H1 (cell line): ENCODE results near the gene IGSF1.

Experiments used
- CTCF ChIP-seq, 3 experiments: IDR thresholded peaks; 1 replicate in 2 of 3; 2 replicates in 1 of 3; pipeline versions ENCODE4 v1.5.1 to v1.6.1; 2011; ENCODE audit warnings: low read length in 3 of 3, mild to moderate bottlenecking in 3 of 3, inconsistent platforms in 2 of 3, low read depth in 1 of 3, moderate library complexity in 1 of 3; ENCODE audit not compliant: insufficient read depth in 1 of 3; ENCODE audit errors: control extremely low read depth in 1 of 3
- EZH2 ChIP-seq: fragments of 200-600 bp; sonication (generic); IDR thresholded peaks from 2 replicates; pipeline ENCODE4 v1.7.1; 2012; ENCODE audit warnings: low read depth, mild to moderate bottlenecking, moderate library complexity, low read length, inconsistent platforms; ENCODE audit not compliant: severe bottlenecking
- JUND ChIP-seq: IDR thresholded peaks from 2 replicates; pipeline ENCODE4 v1.6.1; 2011; ENCODE audit warnings: mild to moderate bottlenecking, improper control_type of control experiment, low read length
- RAD21 ChIP-seq, 2 experiments: IDR thresholded peaks in 1 of 2; conservative IDR thresholded peaks in 1 of 2; 2 replicates each; pipeline ENCODE4 v1.6.1; 2011; ENCODE audit warnings: low read depth in 2 of 2, low read length in 2 of 2, improper control_type of control experiment in 1 of 2, inconsistent platforms in 1 of 2, mild to moderate bottlenecking in 1 of 2, moderate library complexity in 1 of 2
- RNF2 ChIP-seq: fragments of 200-900, 300-1000 bp; sonication (generic); IDR thresholded peaks from 2 replicates; pipeline ENCODE4 v1.7.1; 2016; ENCODE audit warnings: borderline replicate concordance, low read depth, mild to moderate bottlenecking, antibody characterized with exemption, low read length; ENCODE audit not compliant: poor library complexity, severe bottlenecking; ENCODE audit errors: missing control alignments
- RXRA ChIP-seq: IDR thresholded peaks from 2 replicates; pipeline ENCODE4 v1.6.1; 2011; ENCODE audit warnings: low read depth, mild to moderate bottlenecking, low read length, moderate library complexity; ENCODE audit not compliant: insufficient read depth
- SAP30 ChIP-seq: fragments of 300-600 bp; sonication (generic); IDR thresholded peaks from 2 replicates; pipeline ENCODE4 v1.7.1; 2012; ENCODE audit warnings: low read length, moderate library complexity, mild to moderate bottlenecking, inconsistent platforms; ENCODE audit not compliant: insufficient read depth, insufficient replicate concordance
- TAF1 ChIP-seq: IDR thresholded peaks from 2 replicates; pipeline ENCODE4 v1.6.1; 2011; ENCODE audit warnings: mild to moderate bottlenecking, low read depth, low read length

- no peak for TF ChIP-seq RNF2
- TF ChIP-seq CTCF (IDR thresholded peaks at IDR 0.05; ENCODE audit: control extremely low read depth in 1 of 3, insufficient read depth in 1 of 3, low read depth in 1 of 3, low read length in 3 of 3) = no peak
- no peak for TF ChIP-seq SAP30
- no peak for TF ChIP-seq EZH2
- TF ChIP-seq TAF1 = no peak
- no peak for TF ChIP-seq JUND
- no peak for TF ChIP-seq RAD21 (IDR thresholded peaks at IDR 0.05 in 1 of 2, conservative IDR thresholded peaks at IDR 0.05 in 1 of 2; ENCODE audit: low read depth in 2 of 2, low read length in 2 of 2)
- no peak for TF ChIP-seq RXRA
These were observed 17.3 kb downstream of the IGSF1 start for GRCh38 chrX:131271826-131272225.
